HG03159 (cell line): ENCODE results near the gene NR5A2.

Experiments
- ATAC-seq: cut with Tn5 transposase; IDR thresholded peaks from one replicate; pipeline ENCODE4 v1.9.1; 2021; ENCODE audit warnings: mild to moderate bottlenecking, moderate library complexity; ENCODE audit not compliant: unreplicated experiment

NR5A2 gene

DNA sequence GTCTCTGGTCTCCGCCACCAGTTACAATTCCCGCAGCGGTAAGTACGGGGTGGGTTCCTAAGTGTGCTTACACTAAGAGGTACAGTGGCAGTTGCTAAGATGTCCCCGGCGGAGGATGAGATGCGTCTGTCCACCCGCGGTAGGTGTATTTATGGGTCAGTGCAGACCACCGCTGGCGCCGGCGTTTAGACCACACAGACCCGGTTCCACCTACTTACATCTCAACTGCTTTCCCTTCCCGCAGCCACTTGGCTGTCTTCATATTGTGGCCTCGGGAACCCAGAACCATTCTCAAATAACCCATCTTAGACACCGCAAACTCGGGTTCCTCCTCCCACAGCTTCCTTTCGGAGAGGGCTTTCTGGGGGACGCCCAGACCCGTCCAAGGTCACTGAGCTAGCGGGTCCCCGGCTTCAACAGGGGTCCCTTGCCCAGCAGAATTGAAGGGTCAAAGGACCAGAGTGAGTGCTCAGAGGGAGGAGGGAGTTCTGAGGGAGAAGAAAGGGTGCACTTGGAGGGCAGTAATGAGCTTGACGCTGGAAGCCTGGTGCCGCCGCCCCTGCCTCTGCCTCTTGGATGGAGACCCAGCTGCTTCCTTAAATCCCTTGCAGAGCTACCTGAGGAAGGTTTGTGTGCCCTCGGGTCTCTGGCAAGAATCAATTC is 8.6 kb downstream of the NR5A2 start:
- ATAC-seq = no peak

DNA sequence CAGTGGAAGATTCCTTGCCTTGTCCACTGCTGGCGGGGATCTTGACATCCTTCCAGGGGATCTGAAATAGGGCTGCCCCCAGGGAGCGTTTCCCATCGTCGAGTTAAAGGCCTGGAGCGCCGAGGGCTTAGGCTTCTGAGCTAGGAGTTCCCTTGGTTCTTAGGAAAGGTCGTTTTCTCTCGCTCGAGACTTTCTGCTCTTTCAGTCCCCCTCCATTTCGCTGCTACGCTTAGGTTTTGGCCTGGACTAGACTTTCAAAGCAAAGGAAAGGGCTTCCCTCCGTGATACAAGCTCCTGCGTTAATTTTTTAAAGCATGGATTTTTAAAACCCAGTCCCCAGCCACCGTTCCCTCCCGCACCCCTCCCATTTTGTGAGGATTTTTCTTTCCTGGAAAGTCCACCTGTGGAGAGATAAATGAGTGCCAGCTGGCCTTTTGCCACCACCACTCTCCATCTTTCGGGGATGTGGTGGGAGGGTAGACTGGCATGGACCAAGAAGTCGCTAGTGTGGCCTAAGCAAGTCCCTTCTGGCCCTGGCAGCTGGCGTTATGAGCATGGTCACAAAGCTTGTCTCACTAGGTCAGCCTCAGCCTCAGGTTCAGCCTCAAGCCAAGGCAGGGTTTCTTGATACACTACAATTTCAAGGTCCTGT is 9.2 kb downstream of the NR5A2 start:
- no peak for ATAC-seq

GRCh38 chr1:200037501-200037900 is 10.0 kb downstream of the NR5A2 start:
- ATAC-seq = no peak

DNA sequence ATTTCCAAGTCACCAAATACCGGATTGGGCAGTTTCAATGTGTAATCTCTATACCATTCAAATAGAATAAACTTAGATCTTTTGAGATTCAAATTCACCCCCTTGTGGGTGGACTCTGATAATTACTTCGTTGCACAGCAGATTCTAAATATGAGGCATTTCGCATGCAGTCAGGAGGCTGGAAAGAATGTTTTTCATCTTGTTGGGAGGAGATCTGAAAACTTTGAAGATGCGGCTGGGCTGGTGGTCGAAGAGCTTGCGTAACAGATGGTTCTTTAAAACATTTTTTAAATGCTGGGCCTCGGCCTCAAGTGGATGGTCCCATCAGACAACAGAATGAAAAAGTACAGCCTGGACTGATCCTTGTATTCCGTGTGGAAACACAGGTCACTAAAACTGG is 10.4 kb downstream of the NR5A2 start:
- no peak for ATAC-seq

DNA sequence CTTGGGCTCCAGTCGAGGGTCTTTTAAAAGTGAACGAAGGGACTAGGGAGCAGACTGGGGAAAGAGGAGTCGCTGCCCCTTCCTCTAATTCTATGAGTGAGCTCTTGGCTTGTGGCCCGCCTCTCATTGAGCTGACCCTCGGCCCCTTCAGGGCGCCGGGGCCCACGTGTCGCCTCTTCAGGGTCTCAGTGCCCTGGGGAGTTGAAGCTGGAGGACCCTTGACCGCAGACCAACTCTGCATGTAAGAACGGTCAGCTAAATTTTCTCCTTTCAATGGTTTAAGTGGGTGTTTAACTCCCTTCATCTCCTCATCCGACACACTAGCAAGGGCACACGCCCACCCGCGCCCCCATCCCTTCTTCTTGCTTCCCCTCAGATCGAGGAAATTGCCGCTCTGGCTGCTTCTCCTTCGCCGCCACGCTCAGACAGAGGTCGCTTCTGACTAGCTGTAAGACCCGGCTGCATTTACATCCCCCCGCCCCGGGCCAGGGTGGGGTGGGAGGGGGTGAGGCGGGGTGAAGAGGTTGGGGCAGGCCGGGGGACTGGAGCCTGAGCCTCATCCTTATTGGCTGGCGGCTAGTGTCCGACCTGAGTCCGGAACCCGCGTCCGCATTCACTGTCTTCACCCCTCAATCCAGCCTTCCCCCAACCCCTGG is 10.9 kb downstream of the NR5A2 start:
- no peak for ATAC-seq

GRCh38 chr1:200038981-200039848 is 11.7 kb downstream of the NR5A2 start:
- no peak for ATAC-seq

DNA sequence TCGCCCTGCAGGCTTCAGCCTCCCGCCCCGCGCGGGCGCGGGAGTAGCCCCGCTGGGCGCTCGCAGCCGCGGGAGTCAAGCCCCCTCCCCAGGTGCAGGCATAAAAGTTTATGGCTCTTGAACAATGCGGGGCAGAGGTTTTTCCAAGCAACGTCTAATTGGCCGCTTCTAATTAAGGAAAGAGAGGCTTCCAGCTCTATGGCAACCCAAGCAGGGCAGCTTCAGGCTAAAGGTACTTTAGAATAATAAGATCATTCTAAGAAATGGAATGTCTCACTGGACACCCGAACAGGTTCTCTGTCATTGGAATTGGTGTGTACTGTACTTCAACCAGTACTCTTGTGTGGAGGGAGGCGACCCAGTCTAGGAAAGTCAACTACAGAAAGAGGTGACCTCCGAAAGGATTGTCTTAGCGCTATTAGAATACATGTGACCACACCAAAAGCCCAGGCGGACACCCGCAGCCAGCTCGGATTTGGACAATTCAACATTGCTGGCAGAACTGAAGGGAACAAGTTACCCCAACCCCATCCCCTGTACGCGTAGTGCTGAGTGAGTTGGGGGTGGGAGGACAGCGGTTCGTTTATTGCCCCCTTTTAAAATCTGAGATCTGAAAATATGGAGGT is 12.5 kb downstream of the NR5A2 start:
- no peak for ATAC-seq

DNA sequence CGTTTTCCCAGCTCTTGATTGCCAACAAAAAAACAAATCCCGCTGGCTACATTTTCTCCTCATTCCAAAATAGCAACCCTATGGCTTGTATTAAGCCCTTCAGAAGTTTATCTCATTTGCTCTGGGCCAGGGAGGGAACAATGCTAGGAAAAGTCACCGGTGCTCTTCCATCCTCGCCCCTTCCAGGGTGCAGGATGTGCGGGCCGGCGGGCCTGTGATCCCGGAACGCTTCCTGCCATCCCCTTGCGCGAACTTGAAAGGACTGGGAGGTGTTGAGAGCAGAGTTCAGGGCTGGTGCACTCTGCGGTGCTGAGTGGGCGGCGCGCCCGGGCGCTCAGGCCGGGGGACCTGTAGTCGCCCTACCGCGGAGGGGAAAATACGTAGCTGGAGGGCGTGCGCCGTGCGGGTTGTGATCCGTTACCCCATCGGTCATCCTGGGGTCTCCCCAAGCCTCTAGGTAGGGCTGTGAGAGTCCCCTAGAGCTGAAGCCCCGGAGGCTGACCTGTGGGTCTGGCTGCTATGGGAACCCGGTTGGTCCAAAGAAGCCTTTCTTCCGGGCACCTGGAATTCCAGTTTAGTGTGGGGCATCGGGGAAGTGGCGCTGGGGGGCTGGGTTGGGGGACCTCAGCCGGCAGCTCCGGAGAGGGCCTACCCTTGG is 13.1 kb downstream of the NR5A2 start:
- ATAC-seq = no peak

GRCh38 chr1:200041337-200042118 is 14.0 kb downstream of the NR5A2 start:
- ATAC-seq = no peak

DNA sequence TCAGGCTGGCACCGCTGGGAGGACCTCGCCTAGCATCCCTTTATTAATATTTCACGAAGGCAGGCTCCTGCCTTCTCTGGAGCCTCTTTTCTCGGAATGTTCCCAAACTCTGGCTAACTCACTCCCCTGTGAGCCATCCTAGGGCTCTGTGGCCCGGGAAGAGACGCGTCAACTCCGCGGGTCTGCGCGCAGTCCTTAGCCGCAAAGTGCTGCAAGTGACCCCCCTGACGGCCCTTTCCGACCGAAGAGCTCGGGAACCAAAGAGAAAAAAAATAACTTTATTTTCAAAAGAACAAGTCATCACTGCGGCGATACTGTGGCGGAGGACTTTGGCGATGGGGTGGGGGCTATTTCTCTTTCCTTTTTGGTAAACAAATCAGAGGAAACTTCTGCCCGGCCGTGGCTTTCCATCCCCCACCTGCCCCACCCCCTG is 14.6 kb downstream of the NR5A2 start:
- no peak for ATAC-seq

DNA sequence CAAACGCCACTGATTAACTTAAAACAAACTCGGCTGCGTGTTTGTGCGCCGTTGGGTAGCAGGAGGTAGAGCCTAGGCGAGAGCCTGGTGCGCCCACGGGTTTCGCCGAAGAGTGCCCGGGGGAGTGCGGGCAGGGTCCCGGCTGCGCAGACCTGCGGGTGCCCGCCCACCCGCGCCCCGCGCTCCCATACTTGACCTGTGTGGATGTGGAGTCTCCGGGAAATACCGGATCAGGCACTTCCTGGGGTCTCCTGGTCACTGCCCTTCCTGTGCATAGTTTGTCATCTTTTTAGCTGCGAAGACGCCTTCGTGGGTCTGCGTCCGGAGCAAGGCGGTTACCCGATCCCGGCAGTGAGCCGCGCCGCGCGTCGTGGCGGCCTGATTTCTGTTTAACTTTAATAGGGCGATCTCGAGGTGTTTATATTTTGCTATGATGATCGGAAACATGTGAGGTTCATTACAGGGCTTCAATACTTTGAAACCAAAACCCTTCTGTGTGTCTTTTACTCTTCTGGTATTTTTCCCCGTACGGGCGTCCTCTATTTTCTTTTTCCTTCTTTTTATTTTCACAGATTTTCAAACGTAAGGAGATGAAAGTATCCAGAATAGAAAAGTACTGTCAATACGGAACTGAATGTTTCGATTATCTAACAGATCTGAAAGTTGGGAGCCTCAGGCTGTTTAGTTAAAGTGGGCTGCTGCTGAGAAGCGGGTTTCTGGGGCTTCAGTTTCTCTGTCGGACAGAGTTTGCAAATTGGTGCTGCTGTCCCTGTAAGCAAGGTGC is 15.2 kb downstream of the NR5A2 start:
- ATAC-seq = no peak

GRCh38 chr1:200043336-200043668 is 15.8 kb downstream of the NR5A2 start:
- no peak for ATAC-seq

GRCh38 chr1:200046115-200046514 is 18.6 kb downstream of the NR5A2 start:
- ATAC-seq = no peak

- ATAC-seq = no peak
Measured at GRCh38 chr1:200048244-200048643, 20.7 kb downstream of the NR5A2 start.

DNA sequence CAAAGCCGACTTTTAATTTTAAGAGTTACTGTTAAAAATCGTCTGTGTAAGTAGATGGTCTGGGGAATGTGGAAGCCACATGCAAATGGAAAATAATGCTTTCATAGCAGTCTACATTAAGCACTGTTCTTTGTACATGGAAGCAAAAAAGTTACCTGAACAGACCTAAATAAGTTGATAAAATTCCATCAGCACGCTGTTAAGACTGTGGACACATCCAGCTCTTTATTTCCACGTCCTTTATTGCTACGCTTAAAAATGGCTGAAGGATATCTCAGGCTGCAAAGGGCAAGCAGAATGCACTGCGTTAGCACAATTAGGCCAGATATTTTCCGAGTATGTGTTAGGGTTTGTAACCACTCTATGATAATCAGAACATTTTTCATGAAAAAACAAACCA is 22.3 kb downstream of the NR5A2 start:
- no peak for ATAC-seq

GRCh38 chr1:200051620-200052019 is 24.1 kb downstream of the NR5A2 start:
- ATAC-seq = no peak

DNA sequence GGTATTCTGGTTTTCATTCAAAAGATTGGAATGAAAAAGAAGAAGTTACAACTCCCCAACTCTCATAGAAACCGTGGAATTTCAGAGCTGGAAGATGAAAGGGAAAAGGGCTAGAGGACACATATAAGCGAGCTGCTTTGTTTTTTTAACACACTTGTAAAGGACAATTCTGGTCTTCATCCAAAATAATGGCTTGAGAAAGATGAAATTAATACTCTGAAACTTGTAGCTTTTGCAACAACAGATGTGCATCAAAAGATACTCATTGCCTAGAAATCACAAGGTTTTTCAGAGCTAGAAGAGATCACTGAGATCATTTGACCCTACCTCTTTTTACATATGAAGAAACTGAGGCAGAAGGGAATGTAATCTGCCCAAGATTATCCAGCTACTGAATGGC is 25.6 kb downstream of the NR5A2 start:
- ATAC-seq = no peak

- ATAC-seq = no peak
Measured at GRCh38 chr1:200053646-200054045, 26.1 kb downstream of the NR5A2 start.

DNA sequence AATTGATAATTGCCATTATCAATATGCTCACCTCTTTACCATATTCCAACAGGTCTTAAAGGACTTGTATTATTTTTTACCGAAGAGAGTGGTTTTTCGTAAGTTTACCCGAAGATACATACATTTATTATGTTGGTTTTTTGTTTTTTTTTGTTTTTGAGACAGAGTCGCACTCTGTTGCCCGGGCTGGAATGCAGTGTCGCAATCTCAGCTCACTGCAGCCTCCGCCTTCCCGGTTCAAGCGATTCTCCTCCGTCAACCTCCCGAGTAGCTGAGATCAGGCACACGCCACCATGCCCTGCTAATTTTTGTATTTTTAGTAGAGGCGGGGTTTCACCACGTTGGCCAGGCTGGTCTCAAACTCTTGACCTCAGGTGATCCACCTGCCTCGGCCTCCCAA is 30.8 kb downstream of the NR5A2 start:
- no peak for ATAC-seq
